K562 (cell line): ENCODE measurements around the gene KRT76. TPM values are rescaled to one million over a fixed set of nuclear protein-coding genes. Genes with fewer than 3 reads are reported as not detected.

Experiments
- ATAC-seq: fragments of 200-7000 bp; cut with Tn5 transposase; 3 replicates; pipeline ENCODE4 v1.9.1; 2020; ENCODE audit warnings: moderate library complexity
- BruUV-seq: library from RNA; stranded (reverse); fragments of 400-500 nt; replicated peaks from 2 replicates; lab custom pipeline; 2021; lab: Mats Ljungman, UMichigan
- CTCF ChIA-PET: fragments of 300-600 bp; formaldehyde crosslinking; extraction: SDS; loops from one replicate; lab custom pipeline; 2021; ENCODE audit warnings: low intra/inter-chr PET ratio; lab: Yijun Ruan, JAX
- POLR2A ChIA-PET: fragments of 300-600, 350-650 bp; sonication (Branson Sonifier 250); formaldehyde crosslinking; extraction: SDS; loops from one replicate; lab custom pipeline; 2021; ENCODE audit warnings: antibody characterized with exemption, inconsistent platforms; lab: Yijun Ruan, JAX
- DNase-seq, 4 experiments: peaks; one replicate each; pipeline versions ENCODE4 v3.0.0 to v3.0.0-alpha.2; 2011 to 2018; ENCODE audit warnings: low spot score in 3 of 4, mixed read lengths in 3 of 4; ENCODE audit errors: extremely low read depth in 1 of 4
- FAIRE-seq: peaks from 2 replicates; lab custom pipeline; 2011; peaks lifted over from hg19 to GRCh38; lab: Jason Lieb, UNC
- H2AFZ ChIP-seq: 2 replicates; pipeline ENCODE4 v1.6.0; 2011; ENCODE audit warnings: low read depth, low read length, control low read depth, inconsistent platforms
- H3K27ac ChIP-seq: fragments of 200-600 bp; 3 replicates; pipeline ENCODE4 v1.8.0; 2011; ENCODE audit warnings: low read depth, mild to moderate bottlenecking, control low read depth, inconsistent platforms, low read length, moderate library complexity, mixed read lengths; ENCODE audit errors: extremely low read depth
- H3K27me3 ChIP-seq, 2 experiments: fragments of 300-600 bp in 1 of 2; 2 replicates in 1 of 2; 3 replicates in 1 of 2; pipeline versions ENCODE4 v1.6.0 to v1.8.0; 2011; ENCODE audit warnings: inconsistent platforms in 2 of 2, low read length in 2 of 2, mild to moderate bottlenecking in 1 of 2, mixed read lengths in 1 of 2, moderate library complexity in 1 of 2; ENCODE audit not compliant: control insufficient read depth in 2 of 2, insufficient read depth in 2 of 2
- H3K36me3 ChIP-seq: fragments of 300-600 bp; 3 replicates; pipeline ENCODE4 v1.8.0; 2011; ENCODE audit warnings: mild to moderate bottlenecking, low read length, inconsistent platforms; ENCODE audit not compliant: control insufficient read depth, insufficient read depth
- H3K4me1 ChIP-seq, 2 experiments: fragments of 200-600 bp in 1 of 2; replicated peaks in 1 of 2; 2 replicates in 1 of 2; 3 replicates in 1 of 2; pipeline versions ENCODE4 v1.5.1 to v1.8.0; 2011; ENCODE audit warnings: inconsistent platforms in 2 of 2, low read length in 2 of 2, mild to moderate bottlenecking in 1 of 2, mixed read lengths in 1 of 2, moderate library complexity in 1 of 2; ENCODE audit not compliant: control insufficient read depth in 2 of 2, insufficient read depth in 2 of 2
- H3K4me2 ChIP-seq: 2 replicates; pipeline ENCODE4 v1.6.1; 2011; ENCODE audit warnings: low read length, control low read depth, inconsistent platforms, mixed read lengths; ENCODE audit not compliant: insufficient read depth
- H3K4me3 ChIP-seq: fragments of 200-600 bp; sonication (generic), shearing (Covaris generic); 2 replicates; pipeline ENCODE4 v1.5.1; 2016; ENCODE audit warnings: control low read depth, inconsistent platforms
- H3K79me2 ChIP-seq: fragments of 200-600 bp; 3 replicates; pipeline ENCODE4 v1.8.0; 2011; ENCODE audit warnings: low read length, inconsistent platforms; ENCODE audit not compliant: control insufficient read depth, insufficient read depth
- H3K9ac ChIP-seq, 2 experiments: 2 replicates each; pipeline versions ENCODE4 v1.6.0 to v1.6.1; 2011; ENCODE audit warnings: low read depth in 2 of 2, low read length in 2 of 2, control low read depth in 1 of 2, inconsistent platforms in 1 of 2, mild to moderate bottlenecking in 1 of 2, mixed read lengths in 1 of 2; ENCODE audit not compliant: insufficient read depth in 1 of 2
- H3K9me1 ChIP-seq: one replicate; pipeline ENCODE4 v1.6.0; 2011; ENCODE audit warnings: inconsistent platforms, mild to moderate bottlenecking, low read length, moderate library complexity; ENCODE audit not compliant: control insufficient read depth, insufficient read depth
- H3K9me3 ChIP-seq: replicated peaks from 2 replicates; pipeline ENCODE4 v1.5.1; 2011; ENCODE audit warnings: low read depth, low read length, inconsistent platforms; ENCODE audit not compliant: control insufficient read depth, insufficient read depth
- H4K20me1 ChIP-seq: replicated peaks from 2 replicates; pipeline ENCODE4 v1.6.1; 2011; ENCODE audit warnings: low read length, inconsistent platforms, mixed read lengths; ENCODE audit not compliant: control insufficient read depth, insufficient read depth
- ASH1L ChIP-seq: fragments of 450-650 bp; IDR thresholded peaks from 2 replicates; pipeline ENCODE4 v1.6.1; 2018; ENCODE audit warnings: borderline replicate concordance, mild to moderate bottlenecking, low read depth; ENCODE audit not compliant: partially characterized antibody
- CHD4 ChIP-seq: fragments of 200-600 bp; sonication (generic); IDR thresholded peaks from 3 replicates; pipeline ENCODE4 v1.6.1; 2012; ENCODE audit warnings: low read depth, mild to moderate bottlenecking, mixed read lengths, low read length, inconsistent platforms; ENCODE audit not compliant: insufficient read depth, insufficient replicate concordance, poor library complexity, severe bottlenecking
- GTF2E2 ChIP-seq: fragments of 200-800 bp; sonication (Bioruptor generic); IDR thresholded peaks from 2 replicates; pipeline ENCODE4 v1.6.1; 2016; ENCODE audit warnings: missing genetic modification characterization, missing compliant biosample characterization
- HDAC8 ChIP-seq: fragments of 450-650 bp; IDR thresholded peaks from 2 replicates; pipeline ENCODE4 v1.6.1; 2016; ENCODE audit warnings: mild to moderate bottlenecking, missing genetic modification characterization, moderate library complexity, missing compliant biosample characterization
- RBM14 ChIP-seq: fragments of 200-400 bp; formaldehyde crosslinking; IDR thresholded peaks from 2 replicates; pipeline ENCODE4 v1.6.1; 2018; ENCODE audit warnings: low read depth, mild to moderate bottlenecking, low read length, moderate library complexity, borderline replicate concordance; ENCODE audit not compliant: insufficient read depth
- RHOXF2B ChIP-seq: fragments of 250-450 bp; sonication (Bioruptor Pico); conservative IDR thresholded peaks from 2 replicates; pipeline ENCODE4 v1.5.1; 2021
- SMARCE1 ChIP-seq: fragments of 450-650 bp; IDR thresholded peaks from 2 replicates; pipeline ENCODE4 v1.7.1; 2016; ENCODE audit warnings: mild to moderate bottlenecking
- THAP12 ChIP-seq: fragments of 250-450 bp; sonication (Bioruptor Pico); IDR thresholded peaks from 2 replicates; pipeline ENCODE4 v1.9.0; 2021; ENCODE audit warnings: mild to moderate bottlenecking, inconsistent platforms
- TOE1 ChIP-seq, 2 experiments: fragments of 450-650 bp in 1 of 2; sonication (generic) in 1 of 2; formaldehyde crosslinking in 1 of 2; IDR thresholded peaks; 2 replicates each; pipeline versions ENCODE4 v1.7.1 to v1.8.0; 2016 to 2022; ENCODE audit warnings: borderline replicate concordance in 2 of 2, mild to moderate bottlenecking in 2 of 2, antibody characterized with exemption in 1 of 2, inconsistent platforms in 1 of 2, low read depth in 1 of 2, missing genetic modification reagents in 1 of 2, moderate library complexity in 1 of 2
- ZNF24 ChIP-seq: fragments of 450-650 bp; IDR thresholded peaks from 2 replicates; pipeline ENCODE4 v1.6.1; 2016
- ZNF609 ChIP-seq: sonication (generic); formaldehyde crosslinking; IDR thresholded peaks from 2 replicates; pipeline ENCODE4 v1.8.1; 2023; ENCODE audit warnings: missing genetic modification reagents, mild to moderate bottlenecking, borderline replicate concordance
- WGBS: fragments of 100-300 bp; shearing (Covaris generic); methylation state at CpG from one replicate; pipeline ENCODE4 v1.1.6; 2016; ENCODE audit warnings: low coverage, mixed read lengths; ENCODE audit not compliant: insufficient coverage; ENCODE audit errors: missing lambda C conversion rate; 5-methylcytosine and 5-hydroxymethylcytosine counted together
- in situ Hi-C: fragments of 300-500 bp; cut with MboI; formaldehyde crosslinking; loops from 4 replicates; pipeline ENCODE4 v1.15.0; 2018; ENCODE audit warnings: inconsistent platforms, mixed read lengths
- intact Hi-C: fragments of 100-400 bp; cut with micrococcal nuclease; formaldehyde crosslinking; loops from 2 replicates; pipeline ENCODE4 v1.14.2; 2022
- polyA plus RNA-seq, 8 experiments: library from polyadenylated mRNA; depleted of rRNA in 4 of 8; stranded (reverse) in 5 of 8; unstranded in 3 of 8; fragments of >200 nt; fragmentation: Nextera tagmentation in 2 of 8; fragmentation: Illumina TruSeq in 1 of 8; extraction: Ambion mirVana in 2 of 8; extraction: Trizol in 1 of 8; gene quantifications; 2 replicates each; pipeline versions ENCODE4 v1.2.1 to v1.2.3, GENCODE V29; 2011 to 2014; ENCODE audit warnings: inconsistent platforms in 1 of 8, missing spikeins in 1 of 8
- total RNA-seq, 7 experiments: library from RNA; depleted of rRNA in 6 of 7; stranded (reverse); fragments of >200 nt in 6 of 7; fragmentation: Illumina TruSeq in 2 of 7; extraction: Trizol in 2 of 7; gene quantifications; 2 replicates each; pipeline versions ENCODE4 v1.2.1 to v1.2.3, GENCODE V29; 2011 to 2021; ENCODE audit warnings: low replicate concordance in 1 of 7

The KRT76 gene
- total and polyA plus RNA-seq, 9 of the 15 experiments (the other 6 are each of a cell fraction or from before 2014, with no cell fraction given) = not detected

GRCh38 chr12:52805739-52806138 lies 28.6 kb upstream of the KRT76 start:
- H3K36me3 ChIP-seq = no peaks in the 10 kb centered on the region
- no peak overlapping the region for H3K4me2 ChIP-seq
- H3K9me1 ChIP-seq = no peaks in the 10 kb centered on the region
- POLR2A ChIA-PET = interaction anchor here (0.6 to 0.8 kb wide), 2 partner anchors 10 to 89 kb away, joined by 3 read pairs; partner anchors contain the start of gene KRT3
- peaks cover 19 to 45% of the 10 kb centered on the region in 2 experiments for H3K27me3 ChIP-seq
- H4K20me1 ChIP-seq = peaks cover 4% of the 10 kb centered on the region; the same call in 1 of the 2 replicates
- H3K9ac ChIP-seq = no peak overlapping the region
- ATAC-seq (no peak), FAIRE-seq (no peak), DNase-seq (no peak)
- CTCF ChIA-PET = no interaction called here
- no TSS peak for BruUV-seq
- intact Hi-C loops (no loop called here), in situ Hi-C loops (no loop called here)
- WGBS = 6% methylated on average over 3 of the region's 3 CpGs
- H3K27ac ChIP-seq = no peak overlapping the region
- no peak overlapping the region for H3K4me3 ChIP-seq
- H3K4me1 ChIP-seq = no peaks in the 10 kb centered on the region; a peak in 1 of 5 replicates
- no peaks in the 10 kb centered on the region for H3K9me3 ChIP-seq
- H2AFZ ChIP-seq = no peak overlapping the region
- H3K79me2 ChIP-seq = no peaks in the 10 kb centered on the region
- TF ChIP-seq ZNF609 (CRISPR knock-in tag) (no peak), ZNF24 (no peak), SMARCE1 (no peak), THAP12 (CRISPR knock-in tag) (no peak), ASH1L (no peak), RHOXF2B (CRISPR knock-in tag) (no peak), CHD4 (no peak), TOE1 (IDR thresholded peaks at IDR 0.05; ENCODE audit: borderline replicate concordance) (no peak), TOE1 (CRISPR knock-in tag; IDR thresholded peaks at IDR 0.05; ENCODE audit: borderline replicate concordance, low read depth) (no peak), RBM14 (no peak), HDAC8 (tag) (no peak), GTF2E2 (no peak)
